ENCODE measurements around the gene PLEKHG5.
A peak's percentile ranks its signal among the peaks of the same experiment; 100 is the strongest.

PLEKHG5 gene

DNA sequence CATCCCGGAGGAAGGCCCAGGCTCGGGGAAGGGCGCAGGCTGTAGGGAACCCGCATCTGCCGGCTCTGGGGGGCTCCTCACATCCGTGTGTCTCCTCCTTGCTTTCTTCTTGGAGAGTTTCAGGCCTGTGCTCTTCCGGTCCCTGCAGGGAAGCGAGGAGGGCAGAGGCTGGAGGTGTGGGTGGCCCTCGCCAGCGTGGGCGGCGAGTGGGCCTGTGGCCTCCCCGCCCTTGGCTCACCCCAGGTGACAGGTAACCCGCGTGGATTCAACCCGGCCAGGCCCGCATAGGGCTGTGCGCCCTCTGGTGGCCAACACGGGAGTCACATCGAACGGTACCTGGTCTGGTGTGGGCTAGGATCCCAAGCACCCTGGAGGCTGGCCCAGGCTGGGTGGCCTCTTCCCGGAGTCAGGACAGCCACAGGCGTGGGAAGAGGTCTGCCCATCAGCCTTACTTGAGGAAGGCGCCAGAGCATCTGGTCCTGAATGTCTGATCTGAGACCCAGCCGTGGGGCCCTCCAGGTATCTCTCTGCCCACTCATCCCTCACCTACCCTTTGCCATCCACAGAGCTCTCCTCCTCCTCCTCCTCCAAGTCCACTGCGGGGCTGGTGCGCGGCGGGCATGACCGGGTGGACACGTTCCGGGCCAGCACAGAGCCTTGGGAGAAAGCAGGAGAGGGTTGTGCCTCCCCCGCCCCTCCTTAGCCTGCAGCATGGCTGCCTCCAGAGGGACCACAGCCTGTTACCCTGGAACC, 15.9 kb downstream of the PLEKHG5 start:
- DNase-seq, result peak; percentile 45

DNA sequence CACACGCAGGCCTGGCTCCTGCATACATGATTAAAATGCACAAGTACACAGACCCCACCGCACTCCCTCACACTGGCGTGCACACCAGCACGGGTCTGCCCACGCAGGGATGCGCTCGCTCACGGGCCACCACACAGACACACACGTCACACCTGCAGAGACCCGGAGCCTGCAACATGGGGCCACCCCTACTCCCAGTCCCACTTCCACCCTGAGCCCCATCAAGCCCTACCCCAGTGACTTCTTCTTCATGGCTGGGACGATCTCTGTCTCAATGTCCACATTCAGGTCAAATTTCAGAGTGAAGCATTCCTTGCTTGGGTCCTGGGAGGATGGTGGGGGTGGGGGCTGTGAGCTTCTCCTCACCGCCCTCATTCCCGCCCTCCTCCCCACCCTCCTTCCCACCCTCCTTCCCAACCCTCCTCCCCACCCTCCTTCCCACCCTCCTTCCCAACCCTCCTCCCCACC, 16.6 kb downstream of the PLEKHG5 start:
- DNase-seq, result peak; percentile 68

- DNase-seq, result peak; percentile 98
Measured at GRCh38 chr1:6473974-6474814, 17.3 kb downstream of the PLEKHG5 start.

GRCh38 chr1:6473156-6473555, 18.3 kb downstream of the PLEKHG5 start:
- no peak for DNase-seq

DNA sequence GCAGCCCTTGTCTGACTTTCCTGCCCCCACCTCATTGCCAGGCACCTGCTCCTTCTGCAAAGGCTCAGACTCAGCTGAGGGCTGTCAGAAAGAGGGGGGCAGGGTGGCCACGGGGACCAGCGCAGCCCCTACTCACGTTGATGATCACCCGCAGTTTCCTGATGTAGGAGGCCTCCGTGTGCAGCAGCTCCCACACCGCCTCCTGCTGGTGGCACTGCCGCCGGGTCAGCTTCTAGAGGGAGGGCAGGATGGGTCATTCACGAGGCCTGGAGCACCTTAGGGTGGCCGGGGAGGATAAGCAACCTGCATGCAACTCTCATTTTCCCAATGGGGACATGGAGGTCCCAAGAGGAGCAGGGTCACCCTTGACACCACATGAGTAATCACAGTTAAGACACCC, 19.1 kb downstream of the PLEKHG5 start:
- no peak for DNase-seq

DNA sequence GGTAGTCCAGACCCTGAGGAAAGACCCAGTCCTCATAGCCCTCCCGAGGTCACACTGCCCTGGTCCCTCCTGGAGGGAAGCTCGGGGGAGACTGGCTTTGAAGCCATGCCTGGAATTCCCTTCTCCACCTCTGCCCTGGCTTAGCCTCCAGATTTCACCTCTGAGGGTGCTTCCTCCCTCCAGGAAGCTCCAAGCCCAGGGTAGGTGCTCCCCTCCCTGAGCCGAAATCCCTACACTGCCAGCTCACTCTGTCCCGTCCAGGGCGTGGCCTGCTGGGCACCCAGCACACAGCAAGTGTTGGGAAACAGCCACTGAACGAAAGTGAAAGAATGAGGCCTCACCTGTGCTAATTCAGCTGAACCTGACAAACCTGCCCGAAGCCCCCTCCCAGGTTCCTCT, 19.5 kb downstream of the PLEKHG5 start:
- DNase-seq, result no peak

- DNase-seq, result no peak
Measured at GRCh38 chr1:6471086-6471969, 20.1 kb downstream of the PLEKHG5 start.

DNA sequence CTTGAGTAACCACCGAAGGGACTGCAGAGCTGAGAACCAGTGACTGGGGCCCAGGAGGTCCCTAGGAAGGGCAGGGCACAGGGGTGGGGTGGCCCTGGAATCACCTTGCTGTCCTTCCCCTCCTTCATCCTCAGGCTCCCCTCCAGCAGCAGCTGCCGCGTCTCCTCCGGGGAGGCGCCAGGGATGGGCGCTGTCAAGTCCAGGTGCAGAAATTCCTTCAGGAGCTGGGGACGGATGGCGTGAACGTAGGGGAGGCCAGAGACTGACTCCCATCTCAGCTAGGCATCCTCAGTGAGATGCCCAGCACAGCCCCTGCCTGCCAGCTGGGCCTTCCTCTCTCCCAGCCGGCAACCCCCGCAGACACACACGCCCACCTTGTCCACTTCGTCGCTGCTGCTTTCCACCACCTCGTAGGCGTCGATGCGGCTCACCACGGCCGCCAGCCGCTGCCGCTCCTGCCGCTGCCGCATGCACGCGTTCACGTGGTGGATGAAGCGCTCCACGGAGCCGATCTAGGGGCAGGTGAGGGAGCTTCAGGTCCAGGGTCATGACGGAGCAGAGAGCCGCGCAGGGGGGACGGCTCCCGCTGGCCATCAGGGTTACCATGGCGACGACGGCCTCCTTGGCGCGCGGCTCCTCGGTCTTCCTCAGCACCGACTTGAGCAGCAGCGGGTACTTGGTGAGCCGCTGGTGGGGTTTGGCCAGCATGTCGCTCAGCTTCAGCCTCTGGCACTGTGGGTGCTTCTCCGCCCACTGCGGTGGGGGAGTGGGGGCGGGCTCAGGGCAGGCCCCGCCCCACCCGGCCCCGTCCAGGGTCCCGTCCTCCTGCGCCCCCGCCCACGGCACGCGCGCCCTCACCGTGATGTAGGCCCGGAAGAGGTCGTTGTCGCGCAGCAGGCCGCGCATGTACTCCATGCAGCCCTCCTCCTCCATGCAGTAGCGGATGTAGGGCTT, 21.1 kb downstream of the PLEKHG5 start:
- DNase-seq, result no peak

- no peak for DNase-seq
Measured at GRCh38 chr1:6468729-6469461, 22.6 kb downstream of the PLEKHG5 start.

- no peak for DNase-seq
Measured at GRCh38 chr1:6467744-6468688, 23.5 kb downstream of the PLEKHG5 start.

- DNase-seq, result no peak
Measured at GRCh38 chr1:6467224-6467623, 24.2 kb downstream of the PLEKHG5 start.

DNA sequence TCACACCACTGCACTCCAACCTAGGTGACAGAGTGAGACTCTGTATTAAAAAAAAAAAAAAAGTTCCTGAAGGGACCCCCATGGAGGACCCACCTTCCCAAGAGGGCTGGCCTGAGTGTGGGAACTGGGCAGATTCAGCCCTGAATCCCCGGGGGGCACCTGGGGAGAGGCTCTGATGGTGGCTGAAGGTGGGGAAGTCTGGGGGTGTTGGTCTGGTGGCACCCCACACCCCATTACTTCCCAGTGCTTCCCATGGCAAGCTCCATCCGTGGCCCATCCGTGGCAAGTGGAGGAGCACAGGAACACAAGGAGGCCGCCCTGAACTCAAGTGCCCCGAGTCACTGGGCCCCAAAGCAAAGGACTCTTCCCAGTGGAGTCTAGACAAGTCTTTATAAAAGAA, 24.7 kb downstream of the PLEKHG5 start:
- no peak for DNase-seq

GRCh38 chr1:6466023-6466422, 25.4 kb downstream of the PLEKHG5 start, which contains the start of gene TNFRSF25:
TSS of gene TNFRSF25 (minus strand) at chr1:6466173. CDS start at chr1:6466107, 66 bp downstream.
- DNase-seq, result peak; percentile 77

- peak; percentile 74 for DNase-seq
Measured at GRCh38 chr1:6465461-6466005, 25.9 kb downstream of the PLEKHG5 start.

GRCh38 chr1:6464915-6465314, 26.6 kb downstream of the PLEKHG5 start:
- no peak for DNase-seq

- DNase-seq, result peak; percentile 90
Measured at GRCh38 chr1:6464514-6464836, 27.0 kb downstream of the PLEKHG5 start.

DNA sequence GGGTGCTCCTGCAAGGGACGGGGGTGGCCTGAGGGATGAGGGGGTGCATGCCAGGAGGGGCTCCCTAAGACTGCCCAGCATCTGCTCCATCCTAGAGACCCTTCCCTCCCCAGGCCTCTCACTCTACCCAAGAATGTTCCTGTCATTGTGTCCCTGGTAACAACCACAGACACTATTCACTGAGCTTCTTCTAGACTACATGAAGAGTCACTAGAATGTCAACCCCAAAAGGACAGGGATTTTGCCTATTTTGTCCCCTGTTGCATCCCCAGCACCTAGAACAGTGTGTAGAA, 28.4 kb downstream of the PLEKHG5 start:
- no peak for DNase-seq

DNA sequence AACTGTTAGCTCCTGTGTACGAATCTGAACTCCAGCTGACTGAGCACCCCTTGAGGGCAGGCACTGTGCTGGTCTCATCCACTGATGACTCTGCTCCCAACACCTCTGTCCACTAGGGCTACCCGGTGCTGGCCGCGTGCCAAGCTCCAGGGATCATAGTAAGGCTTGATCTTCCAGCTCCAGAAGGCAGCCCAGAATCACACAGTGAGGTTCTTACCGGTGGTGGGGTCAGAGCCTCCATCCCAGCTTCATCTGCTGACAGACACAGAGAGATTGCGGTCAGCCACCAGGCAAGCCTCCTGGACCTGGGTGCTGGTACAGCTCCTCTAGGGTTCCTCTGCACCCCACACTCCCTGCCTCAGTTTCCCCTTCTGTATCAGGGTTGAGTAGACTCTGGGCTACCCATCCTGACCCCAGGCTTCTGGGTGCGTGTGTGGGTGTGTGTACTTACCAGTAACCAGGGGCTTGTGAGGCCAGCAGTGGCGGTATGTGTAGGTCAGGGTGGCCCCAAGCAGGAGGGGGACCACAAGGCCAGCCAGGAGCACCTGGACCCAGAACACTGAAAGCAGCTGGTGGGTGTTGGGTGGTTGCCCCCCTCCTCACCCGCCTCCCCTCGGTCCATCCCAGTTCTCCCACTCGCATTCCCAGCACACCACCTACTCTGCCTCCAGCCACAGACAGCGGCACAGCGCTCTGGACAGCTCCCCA, 28.9 kb downstream of the PLEKHG5 start:
- DNase-seq, result no peak
